HAP-1 (cell line): ENCODE measurements around the gene UNC119B.

Source experiments
- DNase-seq, 2 experiments: peaks; one replicate each; pipeline ENCODE4 v3.0.0-alpha.2; 2016 to 2020; ENCODE audit warnings: low spot score in 2 of 2
- H3K27me3 ChIP-seq: fragments of 250-450 bp; sonication (Bioruptor Pico); 2 replicates; pipeline ENCODE4 v1.5.1; 2020; ENCODE audit warnings: low read depth, mild to moderate bottlenecking, moderate library complexity
- H3K36me3 ChIP-seq: fragments of 250-450 bp; sonication (Bioruptor Pico); replicated peaks from 2 replicates; pipeline ENCODE4 v1.5.1; 2020; ENCODE audit warnings: mild to moderate bottlenecking
- H3K4me1 ChIP-seq: fragments of 250-450 bp; sonication (Bioruptor Pico); 2 replicates; pipeline ENCODE4 v1.5.1; 2020; ENCODE audit warnings: mild to moderate bottlenecking
- H3K4me3 ChIP-seq: fragments of 250-450 bp; sonication (Bioruptor Pico); 2 replicates; pipeline ENCODE4 v1.5.1; 2020; ENCODE audit warnings: mild to moderate bottlenecking, moderate library complexity
- H3K9me3 ChIP-seq: fragments of 250-450 bp; sonication (Bioruptor Pico); 2 replicates; pipeline ENCODE4 v1.5.1; 2020; ENCODE audit warnings: mild to moderate bottlenecking, moderate library complexity
- in situ Hi-C: fragments of 300-500 bp; cut with MboI; formaldehyde crosslinking; loops from 3 replicates; pipeline ENCODE4 v1.14.3; 2020; ENCODE audit warnings: low sequenced_read_pairs, inconsistent platforms, mixed read lengths

Gene UNC119B

GRCh38 chr12:120750806-120751205 lies 40.5 kb downstream of the UNC119B start:
- no peak overlapping the region for H3K4me3 ChIP-seq
- no peaks in the 10 kb centered on the region for H3K9me3 ChIP-seq
- in situ Hi-C loops = no loop called here
- DNase-seq = no peak
- H3K4me1 ChIP-seq = no peaks in the 10 kb centered on the region
- H3K27me3 ChIP-seq = no peaks in the 10 kb centered on the region
- no peaks in the 10 kb centered on the region for H3K36me3 ChIP-seq

- Histone ChIP-seq H3K27me3 (no peaks in the 10 kb centered on the region), H3K4me3 (no peak overlapping the region), H3K36me3 (no peaks in the 10 kb centered on the region), H3K4me1 (no peaks in the 10 kb centered on the region), H3K9me3 (no peaks in the 10 kb centered on the region)
- in situ Hi-C loops = no loop called here
- DNase-seq = no peak
Measured at GRCh38 chr12:120751389-120751788, 41.1 kb downstream of the UNC119B start.

GRCh38 chr12:120754792-120755191 lies 44.5 kb downstream of the UNC119B start:
- no peaks in the 10 kb centered on the region for H3K9me3 ChIP-seq
- in situ Hi-C loops = no loop called here
- H3K36me3 ChIP-seq = no peaks in the 10 kb centered on the region
- H3K4me1 ChIP-seq = no peaks in the 10 kb centered on the region
- H3K27me3 ChIP-seq = no peaks in the 10 kb centered on the region
- H3K4me3 ChIP-seq = no peak overlapping the region
- DNase-seq = no peak

GRCh38 chr12:120755269-120755668 lies 45.0 kb downstream of the UNC119B start:
- Histone ChIP-seq H3K4me1 (no peaks in the 10 kb centered on the region), H3K4me3 (no peak overlapping the region), H3K36me3 (no peaks in the 10 kb centered on the region), H3K9me3 (no peaks in the 10 kb centered on the region), H3K27me3 (no peaks in the 10 kb centered on the region)
- in situ Hi-C loops = no loop called here
- no peak for DNase-seq

GRCh38 chr12:120757226-120757742 lies 47.0 kb downstream of the UNC119B start:
- H3K27me3 ChIP-seq = no peaks in the 10 kb centered on the region
- H3K36me3 ChIP-seq = peaks cover 5% of the 10 kb centered on the region; the same call in 1 of the 2 replicates
- no peaks in the 10 kb centered on the region for H3K9me3 ChIP-seq
- DNase-seq = no peak
- no peak overlapping the region for H3K4me3 ChIP-seq
- H3K4me1 ChIP-seq = no peaks in the 10 kb centered on the region
- in situ Hi-C loops = no loop called here

GRCh38 chr12:120757949-120758348 lies 47.7 kb downstream of the UNC119B start:
- H3K4me1 ChIP-seq = no peaks in the 10 kb centered on the region
- in situ Hi-C loops = no loop called here
- H3K9me3 ChIP-seq = no peaks in the 10 kb centered on the region
- peaks cover 6% of the 10 kb centered on the region; the same call in 1 of the 2 replicates for H3K36me3 ChIP-seq
- DNase-seq = no peak
- H3K4me3 ChIP-seq = no peak overlapping the region
- no peaks in the 10 kb centered on the region for H3K27me3 ChIP-seq

- Histone ChIP-seq H3K4me1 (no peaks in the 10 kb centered on the region), H3K27me3 (no peaks in the 10 kb centered on the region), H3K9me3 (no peaks in the 10 kb centered on the region), H3K36me3 (peaks cover 11% of the 10 kb centered on the region), H3K4me3 (no peak overlapping the region)
- DNase-seq = no peak
- in situ Hi-C loops = no loop called here
Measured at GRCh38 chr12:120758798-120759590, 48.7 kb downstream of the UNC119B start.

- peaks cover 18% of the 10 kb centered on the region for H3K36me3 ChIP-seq
- DNase-seq = no peak
- no peaks in the 10 kb centered on the region for H3K9me3 ChIP-seq
- H3K4me3 ChIP-seq = no peak overlapping the region
- no peaks in the 10 kb centered on the region for H3K4me1 ChIP-seq
- in situ Hi-C loops = no loop called here
- no peaks in the 10 kb centered on the region for H3K27me3 ChIP-seq
Measured at GRCh38 chr12:120759591-120760348, 49.5 kb downstream of the UNC119B start.

GRCh38 chr12:120760349-120761254 lies 50.3 kb downstream of the UNC119B start:
- Histone ChIP-seq H3K36me3 (peaks cover 18% of the 10 kb centered on the region), H3K4me1 (no peaks in the 10 kb centered on the region), H3K27me3 (no peaks in the 10 kb centered on the region), H3K4me3 (no peak overlapping the region), H3K9me3 (no peaks in the 10 kb centered on the region)
- in situ Hi-C loops = no loop called here
- no peak for DNase-seq

- H3K27me3 ChIP-seq = no peaks in the 10 kb centered on the region
- H3K9me3 ChIP-seq = no peaks in the 10 kb centered on the region
- H3K36me3 ChIP-seq = peaks cover 23% of the 10 kb centered on the region
- no peak for DNase-seq
- H3K4me3 ChIP-seq = no peak overlapping the region
- in situ Hi-C loops = no loop called here
- no peaks in the 10 kb centered on the region for H3K4me1 ChIP-seq
Measured at GRCh38 chr12:120761519-120761934, 51.3 kb downstream of the UNC119B start.

- Histone ChIP-seq H3K27me3 (no peaks in the 10 kb centered on the region), H3K4me3 (no peak overlapping the region), H3K4me1 (no peaks in the 10 kb centered on the region), H3K36me3 (peaks cover 28% of the 10 kb centered on the region), H3K9me3 (no peaks in the 10 kb centered on the region)
- no peak for DNase-seq
- in situ Hi-C loops = no loop called here
Measured at GRCh38 chr12:120762086-120762485, 51.8 kb downstream of the UNC119B start.

- no peaks in the 10 kb centered on the region for H3K4me1 ChIP-seq
- in situ Hi-C loops = no loop called here
- H3K27me3 ChIP-seq = no peaks in the 10 kb centered on the region
- H3K36me3 ChIP-seq = peaks cover 36% of the 10 kb centered on the region
- no peak for DNase-seq
- H3K9me3 ChIP-seq = no peaks in the 10 kb centered on the region
- no peak overlapping the region for H3K4me3 ChIP-seq
Measured at GRCh38 chr12:120763250-120763649, 53.0 kb downstream of the UNC119B start.

GRCh38 chr12:120764816-120765215 lies 54.6 kb downstream of the UNC119B start:
- in situ Hi-C loops = no loop called here
- H3K4me3 ChIP-seq = no peak overlapping the region
- peaks cover 36% of the 10 kb centered on the region for H3K36me3 ChIP-seq

More at GRCh38 chr12:120764816-120765215, 54.6 kb downstream of the UNC119B start:
- DNase-seq = no peak
- no peaks in the 10 kb centered on the region for H3K27me3 ChIP-seq
- H3K4me1 ChIP-seq = no peaks in the 10 kb centered on the region
- H3K9me3 ChIP-seq = no peaks in the 10 kb centered on the region
